Calu3 (cell line): ENCODE data around the gene KREMEN1. TPM values are rescaled to one million over a fixed set of nuclear protein-coding genes. Genes with fewer than 3 reads are reported as not detected.

Experiments used
- BruUV-seq: library from RNA; stranded (reverse); fragments of 400-500 nt; replicated peaks from 2 replicates; lab custom pipeline; 2021; lab: Mats Ljungman, UMichigan
- CTCF ChIA-PET: fragments of 300-600 bp; sonication (Branson Sonifier 250); formaldehyde crosslinking; loops from one replicate; lab custom pipeline; 2022; ENCODE audit warnings: antibody characterized with exemption; lab: Charles Lee
- DNase-seq: peaks from one replicate; pipeline ENCODE4 v3.0.0; 2022
- H3K27ac Mint-ChIP-seq: one replicate; pipeline ENCODE4 v1.8.0; 2022; ENCODE audit warnings: mixed read lengths; ENCODE audit not compliant: unreplicated experiment
- H3K27me3 Mint-ChIP-seq: one replicate; pipeline ENCODE4 v1.8.0; 2022; ENCODE audit warnings: mixed read lengths; ENCODE audit not compliant: unreplicated experiment
- H3K36me3 Mint-ChIP-seq: one replicate; pipeline ENCODE4 v1.8.0; 2022; ENCODE audit warnings: mild to moderate bottlenecking, moderate library complexity, mixed read lengths; ENCODE audit not compliant: insufficient read depth, unreplicated experiment
- H3K4me1 Mint-ChIP-seq: one replicate; pipeline ENCODE4 v1.8.0; 2022; ENCODE audit warnings: mild to moderate bottlenecking, low read depth, mixed read lengths; ENCODE audit not compliant: unreplicated experiment
- H3K4me3 Mint-ChIP-seq: one replicate; pipeline ENCODE4 v1.8.0; 2022; ENCODE audit warnings: mild to moderate bottlenecking, low read depth, moderate library complexity, mixed read lengths; ENCODE audit not compliant: unreplicated experiment
- H3K9me3 Mint-ChIP-seq: one replicate; pipeline ENCODE4 v1.8.0; 2022; ENCODE audit warnings: low read depth, mixed read lengths; ENCODE audit not compliant: unreplicated experiment
- CTCF ChIP-seq: fragments of 200-600 bp; IDR thresholded peaks from one replicate; pipeline ENCODE4 v1.8.0; 2022; ENCODE audit warnings: antibody characterized with exemption; ENCODE audit not compliant: unreplicated experiment
- intact Hi-C: fragments of 100-400 bp; cut with micrococcal nuclease; formaldehyde crosslinking; loops from one replicate; pipeline ENCODE4 v1.10.0; 2022; ENCODE audit not compliant: unreplicated experiment
- total RNA-seq: library from RNA; stranded (reverse); gene quantifications from 2 replicates; pipeline ENCODE4 v1.2.3, GENCODE V29; 2022

KREMEN1 gene
- total RNA-seq, 1 experiment from 2014 or later, result 2.8 TPM

DNA sequence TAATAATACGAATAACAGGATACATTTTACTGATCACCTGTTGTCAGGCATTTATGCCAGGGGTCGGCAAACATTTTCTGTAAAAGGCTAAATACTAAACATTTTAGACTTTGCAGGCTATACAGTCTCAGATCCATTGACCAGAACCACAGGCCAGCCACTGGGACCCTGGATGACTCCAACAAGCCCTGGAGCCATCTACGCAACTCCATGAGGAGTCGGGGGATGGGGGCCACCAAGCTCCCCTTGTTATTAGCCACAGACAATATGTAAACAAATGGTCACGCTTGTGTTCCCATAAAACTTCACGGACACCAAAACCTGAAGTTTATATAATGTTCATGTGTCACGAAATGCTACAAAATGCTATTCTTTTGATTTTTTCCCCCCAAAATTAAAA is 78.5 kb downstream of the KREMEN1 start:
- no peak for DNase-seq
- Mint-ChIP-seq H3K27me3 (peaks cover 48% of the 10 kb centered on the region), H3K27ac (no peak overlapping the region), H3K4me3 (no peak overlapping the region), H3K4me1 (peaks cover 6% of the 10 kb centered on the region), H3K36me3 (no peaks in the 10 kb centered on the region), H3K9me3 (no peaks in the 10 kb centered on the region)
- CTCF ChIA-PET, result no interaction called here
- TF ChIP-seq CTCF, result no peak
- intact Hi-C loops, result loop anchor here (10.0 kb wide), 1 partner anchor 77 kb away; the partner anchor contains the start of gene KREMEN1
- BruUV-seq, result no TSS peak

- intact Hi-C loops, result loop anchor here (10.0 kb wide), 1 partner anchor 77 kb away; the partner anchor contains the start of gene KREMEN1
- Mint-ChIP-seq H3K27ac (no peak overlapping the region), H3K4me1 (peaks cover 6% of the 10 kb centered on the region), H3K27me3 (peaks cover 38% of the 10 kb centered on the region), H3K4me3 (no peak overlapping the region), H3K36me3 (no peaks in the 10 kb centered on the region), H3K9me3 (no peaks in the 10 kb centered on the region)
- CTCF ChIA-PET, result no interaction called here
- no peak for TF ChIP-seq CTCF
- DNase-seq, result no peak
- no TSS peak for BruUV-seq
Observed at GRCh38 chr22:29152045-29152953, 79.5 kb downstream of the KREMEN1 start.

GRCh38 chr22:29152954-29153719 is 80.3 kb downstream of the KREMEN1 start:
- H3K4me3 Mint-ChIP-seq, result no peak overlapping the region

More at GRCh38 chr22:29152954-29153719, 80.3 kb downstream of the KREMEN1 start:
- Mint-ChIP-seq H3K4me1 (peaks cover 6% of the 10 kb centered on the region), H3K36me3 (no peaks in the 10 kb centered on the region), H3K27me3 (peaks cover 30% of the 10 kb centered on the region), H3K9me3 (no peaks in the 10 kb centered on the region), H3K27ac (no peak overlapping the region)
- intact Hi-C loops, result loop anchor here (10.0 kb wide), 1 partner anchor 78 kb away; the partner anchor contains the start of gene KREMEN1
- CTCF ChIA-PET, result interaction anchor here (0.6 to 0.7 kb wide), 3 partner anchors 20 to 1809 kb away, joined by 3 to 4 read pairs (median 3); no protein-coding TSS in a partner anchor
- DNase-seq, result no peak
- no TSS peak for BruUV-seq
- TF ChIP-seq CTCF, result no peak
